Measurements from ENCODE around the gene ATP8B3.

DNA sequence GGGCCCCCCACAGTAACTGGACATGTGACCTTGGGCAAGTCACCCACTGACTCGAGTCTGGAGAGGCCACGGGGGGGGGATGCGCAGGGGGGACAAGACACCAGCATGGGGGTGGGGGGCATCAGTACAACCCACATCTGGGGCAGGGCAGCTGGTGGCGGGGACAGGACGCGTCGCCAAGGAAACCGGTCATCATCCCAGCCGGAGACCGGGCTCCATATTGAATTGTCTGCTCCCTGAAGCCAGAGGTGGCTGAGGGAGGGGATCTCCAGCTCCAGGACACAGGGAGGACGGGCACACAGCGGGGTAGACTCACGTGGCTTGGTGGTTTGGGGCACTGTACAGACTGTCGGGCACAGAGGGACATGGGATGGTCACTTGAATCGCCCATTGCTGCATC, 47.3 kb downstream of the ATP8B3 start:
- TF ChIP-seq, protein P1, sequence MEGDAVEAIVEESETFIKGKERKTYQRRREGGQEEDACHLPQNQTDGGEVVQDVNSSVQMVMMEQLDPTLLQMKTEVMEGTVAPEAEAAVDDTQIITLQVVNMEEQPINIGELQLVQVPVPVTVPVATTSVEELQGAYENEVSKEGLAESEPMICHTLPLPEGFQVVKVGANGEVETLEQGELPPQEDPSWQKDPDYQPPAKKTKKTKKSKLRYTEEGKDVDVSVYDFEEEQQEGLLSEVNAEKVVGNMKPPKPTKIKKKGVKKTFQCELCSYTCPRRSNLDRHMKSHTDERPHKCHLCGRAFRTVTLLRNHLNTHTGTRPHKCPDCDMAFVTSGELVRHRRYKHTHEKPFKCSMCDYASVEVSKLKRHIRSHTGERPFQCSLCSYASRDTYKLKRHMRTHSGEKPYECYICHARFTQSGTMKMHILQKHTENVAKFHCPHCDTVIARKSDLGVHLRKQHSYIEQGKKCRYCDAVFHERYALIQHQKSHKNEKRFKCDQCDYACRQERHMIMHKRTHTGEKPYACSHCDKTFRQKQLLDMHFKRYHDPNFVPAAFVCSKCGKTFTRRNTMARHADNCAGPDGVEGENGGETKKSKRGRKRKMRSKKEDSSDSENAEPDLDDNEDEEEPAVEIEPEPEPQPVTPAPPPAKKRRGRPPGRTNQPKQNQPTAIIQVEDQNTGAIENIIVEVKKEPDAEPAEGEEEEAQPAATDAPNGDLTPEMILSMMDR (IDR thresholded peaks at IDR 0.05): no peak
- no peak for TF ChIP-seq POLR2A (IDR thresholded peaks at IDR 0.05)

Measured in testis (tissue), 2 donors.